SU-DHL-6 (cell line): ENCODE results near the gene UNC5B.

ENCODE experiments used
- EZH2phosphoT487 ChIP-seq: fragments of 200-600 bp; sonication (generic), shearing (Covaris generic); conservative IDR thresholded peaks from 2 replicates; pipeline ENCODE4 v1.6.1; 2018; ENCODE audit warnings: mild to moderate bottlenecking, antibody characterized with exemption, low read length, moderate library complexity, mixed read lengths
- TF ChIP-seq, protein P1 (sequence below): fragments of 200-600 bp; sonication (generic); IDR thresholded peaks from one replicate; pipeline ENCODE4 v1.5.1; 2017; ENCODE audit warnings: antibody characterized with exemption, mild to moderate bottlenecking, low read length, moderate library complexity; ENCODE audit not compliant: insufficient read depth, poor library complexity, severe bottlenecking

DNA sequence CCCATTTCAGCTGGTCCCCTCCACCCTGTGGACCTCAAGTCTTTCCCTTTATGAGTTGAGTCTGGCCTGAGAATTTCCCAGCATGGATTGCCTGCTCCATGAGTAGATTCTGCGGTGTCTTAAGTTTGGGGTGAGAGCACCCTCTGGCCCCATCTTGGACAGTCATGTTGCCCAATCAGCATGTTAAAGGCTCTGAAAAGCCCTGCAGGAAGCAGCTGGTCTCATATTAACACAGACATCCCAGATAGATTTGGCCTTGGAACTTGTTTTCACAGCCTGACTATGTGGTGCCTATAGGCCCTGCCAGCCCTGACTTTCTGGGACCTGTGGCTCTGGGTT lies 91.2 kb downstream of the UNC5B start:
- TF ChIP-seq, protein P1, sequence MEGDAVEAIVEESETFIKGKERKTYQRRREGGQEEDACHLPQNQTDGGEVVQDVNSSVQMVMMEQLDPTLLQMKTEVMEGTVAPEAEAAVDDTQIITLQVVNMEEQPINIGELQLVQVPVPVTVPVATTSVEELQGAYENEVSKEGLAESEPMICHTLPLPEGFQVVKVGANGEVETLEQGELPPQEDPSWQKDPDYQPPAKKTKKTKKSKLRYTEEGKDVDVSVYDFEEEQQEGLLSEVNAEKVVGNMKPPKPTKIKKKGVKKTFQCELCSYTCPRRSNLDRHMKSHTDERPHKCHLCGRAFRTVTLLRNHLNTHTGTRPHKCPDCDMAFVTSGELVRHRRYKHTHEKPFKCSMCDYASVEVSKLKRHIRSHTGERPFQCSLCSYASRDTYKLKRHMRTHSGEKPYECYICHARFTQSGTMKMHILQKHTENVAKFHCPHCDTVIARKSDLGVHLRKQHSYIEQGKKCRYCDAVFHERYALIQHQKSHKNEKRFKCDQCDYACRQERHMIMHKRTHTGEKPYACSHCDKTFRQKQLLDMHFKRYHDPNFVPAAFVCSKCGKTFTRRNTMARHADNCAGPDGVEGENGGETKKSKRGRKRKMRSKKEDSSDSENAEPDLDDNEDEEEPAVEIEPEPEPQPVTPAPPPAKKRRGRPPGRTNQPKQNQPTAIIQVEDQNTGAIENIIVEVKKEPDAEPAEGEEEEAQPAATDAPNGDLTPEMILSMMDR: no peak
- no peak for TF ChIP-seq EZH2phosphoT487
